Peyer's patch (tissue), 4 donors: Measurements from ENCODE around the gene MYO18B.

Source experiments
- CTCF ChIP-seq, 6 experiments: fragments of 450-650 bp in 4 of 6; fragments of 200-600 bp in 2 of 6; sonication (generic) in 1 of 6; IDR thresholded peaks; one replicate each; pipeline ENCODE4 v1.5.1; 2017 to 2019; ENCODE audit warnings: antibody characterized with exemption in 6 of 6, mild to moderate bottlenecking in 3 of 6, moderate library complexity in 1 of 6
- POLR2A ChIP-seq, 2 donors: fragments of 450-650 bp; IDR thresholded peaks; one replicate each; pipeline ENCODE4 v1.5.1; 2017; ENCODE audit warnings: antibody characterized with exemption in 2 of 2, mild to moderate bottlenecking in 2 of 2, moderate library complexity in 2 of 2

DNA sequence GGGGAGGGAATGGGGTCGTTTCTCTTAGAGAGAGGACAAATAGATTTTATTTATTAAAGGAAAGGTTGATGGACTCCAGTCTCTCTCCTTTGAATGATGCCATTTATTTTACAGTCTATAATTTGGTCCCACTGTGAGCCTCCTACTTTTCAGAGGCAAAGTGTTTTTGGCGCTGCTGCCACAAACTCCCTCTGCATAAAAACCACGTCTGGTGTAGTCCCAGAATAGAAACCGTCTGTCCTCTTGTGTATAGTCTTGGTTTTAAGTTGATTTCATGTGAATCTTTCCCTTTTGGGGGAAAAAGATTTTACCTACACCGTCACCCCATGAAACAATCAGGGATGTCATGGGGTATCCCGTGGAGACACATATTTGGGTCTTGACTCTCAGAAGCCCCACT is 283.6 kb downstream of the MYO18B start:
- TF ChIP-seq POLR2A (IDR thresholded peaks at IDR 0.05) (no peak), CTCF (IDR thresholded peaks at IDR 0.05) (no peak)
